ENCODE measurements around the gene FOXO1.

Gene FOXO1

GRCh38 chr13:40677064-40677463 is 10.6 kb upstream of the FOXO1 start:
- intact Hi-C loops (cut with DNase I; ENCODE audit: low total_unique reads), result no loop called here
- TF ChIP-seq CTCF (IDR thresholded peaks at IDR 0.05), result no peak
- H3K9me3 ChIP-seq, result no peaks in the 10 kb centered on the region

DNA sequence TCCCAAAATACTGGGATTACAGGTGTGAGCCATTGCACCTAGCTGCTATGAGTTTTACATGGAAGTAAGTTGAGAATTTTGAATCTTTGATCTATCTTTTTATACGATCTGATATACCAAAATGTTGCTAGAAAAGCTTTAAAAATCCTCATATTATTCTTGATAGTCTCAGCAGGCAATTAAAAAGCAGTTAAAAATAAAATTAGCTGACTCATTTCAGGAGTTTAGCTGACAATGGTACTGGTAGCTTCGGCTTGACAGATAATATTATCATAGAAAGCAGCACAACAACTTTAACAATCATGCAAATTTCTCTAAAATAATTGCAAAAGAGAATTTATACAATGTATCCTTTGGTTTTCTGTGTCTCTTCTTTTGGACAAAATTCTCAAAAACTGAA is 9.6 kb upstream of the FOXO1 start:
- H3K27me3 ChIP-seq, result no peaks in the 10 kb centered on the region
- no peaks in the 10 kb centered on the region for H3K4me1 ChIP-seq
- H3K27ac ChIP-seq, result no peak overlapping the region
- no peak for TF ChIP-seq CTCF (IDR thresholded peaks at IDR 0.05)
- intact Hi-C loops (cut with DNase I; ENCODE audit: low total_unique reads), result no loop called here
- no peak overlapping the region for H3K4me3 ChIP-seq
- no peak for DNase-seq
- H3K36me3 ChIP-seq, result no peaks in the 10 kb centered on the region
- no peaks in the 10 kb centered on the region for H3K9me3 ChIP-seq

More at GRCh38 chr13:40677064-40677463, 10.6 kb upstream of the FOXO1 start:
- Histone ChIP-seq H3K4me3 (no peak overlapping the region), H3K27ac (no peak overlapping the region), H3K36me3 (no peaks in the 10 kb centered on the region), H3K4me1 (peaks cover 0 to 5% (median 0%) of the 10 kb centered on the region in 4 donors), H3K27me3 (no peaks in the 10 kb centered on the region)
- DNase-seq, result no peak

DNA sequence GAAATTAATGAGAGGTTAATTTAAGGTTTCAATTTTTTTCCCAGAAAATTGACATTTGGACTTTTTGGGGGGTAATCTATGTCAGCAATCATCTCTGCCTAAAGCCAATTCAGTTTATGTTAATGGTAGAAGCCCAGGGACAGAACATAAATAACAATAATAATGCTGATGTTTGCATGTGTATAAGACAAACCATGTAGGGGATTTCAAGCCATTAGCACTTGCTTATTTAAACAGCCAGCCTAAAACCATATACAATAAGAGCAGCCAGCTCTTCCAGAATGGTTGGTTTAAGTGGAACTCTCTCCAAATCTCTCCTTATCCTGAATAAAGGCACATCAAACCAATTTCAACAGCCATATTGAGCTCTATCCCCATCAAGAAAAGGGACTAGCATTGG is 7.0 kb upstream of the FOXO1 start:
- DNase-seq, result no peak
- Histone ChIP-seq H3K9me3 (no peaks in the 10 kb centered on the region), H3K27me3 (no peaks in the 10 kb centered on the region), H3K4me1 (peaks cover 0 to 1% (median 0%) of the 10 kb centered on the region in 4 donors), H3K27ac (no peak overlapping the region), H3K36me3 (no peaks in the 10 kb centered on the region), H3K4me3 (no peak overlapping the region)
- no peak for TF ChIP-seq CTCF (IDR thresholded peaks at IDR 0.05)
- intact Hi-C loops (cut with DNase I; ENCODE audit: low total_unique reads), result no loop called here

GRCh38 chr13:40672765-40673397 is 6.4 kb upstream of the FOXO1 start:
- no peak for DNase-seq
- no peak for TF ChIP-seq CTCF (IDR thresholded peaks at IDR 0.05)
- no peak overlapping the region for H3K4me3 ChIP-seq
- no peak overlapping the region for H3K27ac ChIP-seq
- H3K27me3 ChIP-seq, result no peaks in the 10 kb centered on the region
- no peaks in the 10 kb centered on the region for H3K36me3 ChIP-seq
- intact Hi-C loops (cut with DNase I; ENCODE audit: low total_unique reads), result no loop called here
- H3K9me3 ChIP-seq, result no peaks in the 10 kb centered on the region
- peaks cover 0 to 7% (median 2%) of the 10 kb centered on the region in 4 donors for H3K4me1 ChIP-seq

DNA sequence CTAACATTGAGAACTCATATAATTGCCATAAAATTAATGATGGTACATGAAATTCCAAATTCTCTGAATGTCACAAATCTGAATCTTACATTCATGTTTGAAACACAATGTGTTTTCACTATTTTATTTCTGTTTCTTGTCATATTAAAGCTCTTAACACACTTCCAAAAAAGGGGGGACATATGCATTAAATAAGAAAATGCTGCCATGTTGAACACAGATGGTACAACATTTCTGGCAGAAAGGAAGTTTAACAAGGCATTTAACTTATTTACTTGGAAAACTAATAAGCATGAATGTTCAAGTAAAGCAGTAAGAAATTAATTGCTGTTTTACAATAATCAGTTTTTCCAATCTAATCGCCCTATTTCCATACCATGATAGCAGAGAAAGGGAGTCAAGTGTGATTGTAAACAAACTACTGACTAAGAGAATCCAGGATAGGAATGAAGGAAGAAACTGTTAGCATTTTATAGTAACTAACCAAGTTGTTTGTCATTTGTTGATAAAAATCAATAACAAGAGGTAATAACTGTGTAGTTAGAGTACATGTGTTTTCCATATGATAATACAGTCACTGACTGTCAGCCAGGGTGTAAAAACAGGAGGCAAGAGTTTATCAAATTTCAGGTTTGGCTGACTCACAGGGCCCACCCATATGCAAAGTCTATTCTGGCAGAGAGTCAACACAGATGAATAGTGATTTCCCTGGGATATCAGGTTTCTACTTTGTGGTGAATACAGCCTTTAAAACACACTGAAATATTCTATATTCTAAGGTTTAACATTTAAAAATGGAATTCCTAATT is 5.7 kb upstream of the FOXO1 start:
- H3K36me3 ChIP-seq, result no peaks in the 10 kb centered on the region
- H3K4me3 ChIP-seq, result no peak overlapping the region
- intact Hi-C loops (cut with DNase I; ENCODE audit: low total_unique reads), result no loop called here
- no peaks in the 10 kb centered on the region for H3K27me3 ChIP-seq
- no peak for DNase-seq
- no peak overlapping the region for H3K27ac ChIP-seq
- peaks cover 0 to 13% (median 4%) of the 10 kb centered on the region in 4 donors for H3K4me1 ChIP-seq
- TF ChIP-seq CTCF (IDR thresholded peaks at IDR 0.05), result no peak
- H3K9me3 ChIP-seq, result no peaks in the 10 kb centered on the region

Measured in tibial artery (tissue), 4 donors.